NCI-H510A (cell line): ENCODE measurements around the gene COL9A2.
A peak's percentile ranks its signal among the peaks of the same experiment; 100 is the strongest.
"Not testable (repeated sequence)": the region's sequence is repeated elsewhere in the genome, so short reads cannot be mapped to it uniquely, and the experiment has no call there.

Experiments used
- DNase-seq: peaks from one replicate; lab custom pipeline; 2025; lab: John Stamatoyannopoulos, UW

COL9A2 gene

GRCh38 chr1:40316595-40317393, at the start of gene COL9A2:
Gene COL9A2, minus strand, starts transcription at chr1:40317286. Its CDS starts 89 bp downstream, at chr1:40317197.
- DNase-seq, result peak; percentile 55

- DNase-seq, result no peak
These were observed 46.6 kb upstream of the COL9A2 start for GRCh38 chr1:40363721-40364120.

- DNase-seq, result no peak
These were observed 45.6 kb upstream of the COL9A2 start for GRCh38 chr1:40362699-40363098.

GRCh38 chr1:40362199-40362598, 45.1 kb upstream of the COL9A2 start:
- no peak for DNase-seq

GRCh38 chr1:40361637-40362036, 44.6 kb upstream of the COL9A2 start:
- no peak for DNase-seq

GRCh38 chr1:40361201-40361600, 44.1 kb upstream of the COL9A2 start:
- no peak for DNase-seq

GRCh38 chr1:40360631-40361030, 43.5 kb upstream of the COL9A2 start:
- DNase-seq, result no peak

- DNase-seq, result no peak
These were observed 40.5 kb upstream of the COL9A2 start for GRCh38 chr1:40357625-40358024.

GRCh38 chr1:40353082-40353481, 36.0 kb upstream of the COL9A2 start:
- no peak for DNase-seq

- DNase-seq, result no peak
These were observed 35.0 kb upstream of the COL9A2 start for GRCh38 chr1:40352126-40352525.

GRCh38 chr1:40351124-40351523, 34.0 kb upstream of the COL9A2 start:
- DNase-seq, result no peak

- DNase-seq, result no peak
These were observed 33.3 kb upstream of the COL9A2 start for GRCh38 chr1:40350391-40350790.

- no peak for DNase-seq
These were observed 27.5 kb upstream of the COL9A2 start for GRCh38 chr1:40344597-40344996.

GRCh38 chr1:40342381-40342717, 25.3 kb upstream of the COL9A2 start:
- DNase-seq, result not testable (repeated sequence)

GRCh38 chr1:40341491-40342380, 24.6 kb upstream of the COL9A2 start:
- no peak for DNase-seq

GRCh38 chr1:40339420-40340323, 22.6 kb upstream of the COL9A2 start:
- peak; percentile 60 for DNase-seq

- DNase-seq, result peak; percentile 68
These were observed 21.8 kb upstream of the COL9A2 start for GRCh38 chr1:40338745-40339419.

GRCh38 chr1:40337443-40337842, 20.4 kb upstream of the COL9A2 start:
- no peak for DNase-seq

GRCh38 chr1:40332695-40333094, 15.6 kb upstream of the COL9A2 start:
- no peak for DNase-seq

GRCh38 chr1:40331403-40331802, 14.3 kb upstream of the COL9A2 start:
- not testable (repeated sequence) for DNase-seq

GRCh38 chr1:40318970-40319621, 2.0 kb upstream of the COL9A2 start:
- DNase-seq, result no peak
